Endothelial cell of umbilical vein (primary cell): ENCODE results near the gene GRID2. TPM values are rescaled to one million over a fixed set of nuclear protein-coding genes. Genes with fewer than 3 reads are reported as not detected.

Source experiments
- BruUV-seq: library from RNA; stranded (reverse); fragments of 400-500 nt; replicated peaks from 2 replicates; lab custom pipeline; 2021; lab: Mats Ljungman, UMichigan
- CTCF ChIA-PET: fragments of 300-600, 350-600 bp; sonication (Branson Sonifier 250); formaldehyde crosslinking; loops from one replicate; lab custom pipeline; 2021; ENCODE audit warnings: antibody characterized with exemption, inconsistent platforms; lab: Charles Lee
- POLR2A ChIA-PET: fragments of 300-600, 350-600 bp; sonication (Branson Sonifier 250); formaldehyde crosslinking; loops from one replicate; lab custom pipeline; 2021; ENCODE audit warnings: antibody characterized with exemption, inconsistent platforms; lab: Charles Lee
- DNase-seq: peaks from one replicate; pipeline ENCODE4 v3.0.0-alpha.2; 2011; ENCODE audit warnings: low read depth, low spot score
- FAIRE-seq: peaks from 2 replicates; lab custom pipeline; 2011; peaks lifted over from hg19 to GRCh38; lab: Jason Lieb, UNC
- H2AFZ ChIP-seq: 2 replicates; pipeline ENCODE4 v1.6.0; 2012; ENCODE audit warnings: low read depth, low read length, control low read depth, inconsistent platforms
- H3K27ac ChIP-seq: 2 replicates; pipeline ENCODE4 v1.5.1; 2011; ENCODE audit warnings: low read depth, mild to moderate bottlenecking, control low read depth, low read length, moderate library complexity; ENCODE audit not compliant: insufficient read depth
- H3K27me3 ChIP-seq, 2 experiments: 2 replicates each; pipeline versions ENCODE4 v1.6.0 to v1.6.1; 2011; ENCODE audit warnings: low read length in 2 of 2, mixed read lengths in 1 of 2; ENCODE audit not compliant: control insufficient read depth in 2 of 2, insufficient read depth in 2 of 2
- H3K36me3 ChIP-seq, 2 experiments: 2 replicates in 1 of 2; 3 replicates in 1 of 2; pipeline ENCODE4 v1.5.1; 2011; ENCODE audit warnings: low read length in 2 of 2, mild to moderate bottlenecking in 1 of 2, moderate library complexity in 1 of 2; ENCODE audit not compliant: control insufficient read depth in 2 of 2, insufficient read depth in 2 of 2; ENCODE audit errors: extremely low read depth in 1 of 2
- H3K4me1 ChIP-seq: 3 replicates; pipeline ENCODE4 v1.5.1; 2011; ENCODE audit warnings: mild to moderate bottlenecking, low read length; ENCODE audit not compliant: control insufficient read depth, insufficient read depth; ENCODE audit errors: extremely low read depth
- H3K4me2 ChIP-seq: 2 replicates; pipeline ENCODE4 v1.6.1; 2011; ENCODE audit warnings: low read length, control low read depth, mixed read lengths; ENCODE audit not compliant: insufficient read depth
- H3K4me3 ChIP-seq, 3 experiments: fragments of 200-600 bp in 1 of 3; sonication (generic), shearing (Covaris generic) in 1 of 3; replicated peaks in 1 of 3; 2 replicates each; pipeline ENCODE4 v1.5.1; 2011 to 2016; ENCODE audit warnings: control low read depth in 3 of 3, low read length in 3 of 3, mild to moderate bottlenecking in 2 of 3, inconsistent platforms in 1 of 3, low read depth in 1 of 3, moderate library complexity in 1 of 3; ENCODE audit not compliant: insufficient read depth in 1 of 3
- H3K79me2 ChIP-seq: 2 replicates; pipeline ENCODE4 v1.6.0; 2012; ENCODE audit warnings: low read length, inconsistent platforms; ENCODE audit not compliant: control insufficient read depth, insufficient read depth
- H3K9ac ChIP-seq: replicated peaks from 2 replicates; pipeline ENCODE3; 2011; ENCODE audit warnings: low read length, control low read depth; ENCODE audit not compliant: insufficient read depth; ENCODE audit errors: extremely low read depth
- H3K9me1 ChIP-seq: replicated peaks from 3 replicates; pipeline ENCODE4 v1.6.0; 2011; ENCODE audit warnings: mild to moderate bottlenecking, low read length; ENCODE audit not compliant: control insufficient read depth, insufficient read depth; ENCODE audit errors: extremely low read depth
- H3K9me3 ChIP-seq: replicated peaks from 2 replicates; pipeline ENCODE4 v1.5.1; 2012; ENCODE audit warnings: low read length, inconsistent platforms; ENCODE audit not compliant: control insufficient read depth, insufficient read depth
- H4K20me1 ChIP-seq: replicated peaks from 2 replicates; pipeline ENCODE3; 2011; ENCODE audit warnings: mild to moderate bottlenecking, low read length; ENCODE audit not compliant: control insufficient read depth, insufficient read depth; ENCODE audit errors: extremely low read depth
- CTCF ChIP-seq, 2 donors: IDR thresholded peaks; 1 replicate in 1 of 2; 2 replicates in 1 of 2; pipeline ENCODE4 v1.5.1; 2011; ENCODE audit warnings: low read length in 2 of 2, mild to moderate bottlenecking in 2 of 2, moderate library complexity in 2 of 2, control low read depth in 1 of 2, inconsistent platforms in 1 of 2, low read depth in 1 of 2; ENCODE audit not compliant: insufficient read depth in 1 of 2; ENCODE audit errors: extremely low read depth in 1 of 2
- EZH2 ChIP-seq: IDR thresholded peaks from 2 replicates; pipeline ENCODE4 v1.6.1; 2012; ENCODE audit warnings: borderline replicate concordance, low read depth, mild to moderate bottlenecking, moderate library complexity, low read length, inconsistent platforms; ENCODE audit not compliant: severe bottlenecking
- FOS ChIP-seq: IDR thresholded peaks from 2 replicates; pipeline ENCODE4 v1.6.1; 2011; ENCODE audit warnings: mild to moderate bottlenecking, low read length, moderate library complexity, borderline replicate concordance; ENCODE audit not compliant: insufficient read depth
- GATA2 ChIP-seq: IDR thresholded peaks from 2 replicates; pipeline ENCODE4 v1.7.0; 2011; ENCODE audit warnings: low read depth, mild to moderate bottlenecking, moderate library complexity, mixed read lengths, low read length; ENCODE audit not compliant: insufficient read length, insufficient read depth
- JUN ChIP-seq: IDR thresholded peaks from 2 replicates; pipeline ENCODE4 v1.6.1; 2011; ENCODE audit warnings: borderline replicate concordance, low read depth; ENCODE audit not compliant: insufficient read length, insufficient read depth
- MYC ChIP-seq: IDR thresholded peaks from one replicate; pipeline ENCODE4 v1.6.1; 2011; ENCODE audit warnings: mild to moderate bottlenecking, low read depth, low read length
- POLR2A ChIP-seq: IDR thresholded peaks from 2 replicates; pipeline ENCODE4 v1.6.1; 2012; ENCODE audit warnings: low read depth, mild to moderate bottlenecking, control low read depth, low read length
- POLR2AphosphoS5 ChIP-seq: IDR thresholded peaks from 2 replicates; pipeline ENCODE4 v1.6.1; 2012; ENCODE audit warnings: low read depth, mild to moderate bottlenecking, control low read depth, low read length, moderate library complexity; ENCODE audit not compliant: insufficient read depth
- dilution Hi-C: fragments of 300-500 bp; cut with MboI; formaldehyde crosslinking; loops from one replicate; pipeline ENCODE4 v1.15.0; 2019; ENCODE audit warnings: low sequenced_read_pairs; ENCODE audit not compliant: extremely low pct_ligation_motif_present
- intact Hi-C: fragments of 100-400 bp; cut with micrococcal nuclease; formaldehyde crosslinking; loops from one replicate; pipeline ENCODE4 v1.10.0; 2022
- polyA plus RNA-seq, 4 experiments: library from polyadenylated mRNA; depleted of rRNA in 3 of 4; stranded (reverse) in 3 of 4; unstranded in 1 of 4; fragments of >200 nt; gene quantifications; 2 replicates each; pipeline versions ENCODE4 v1.2.1 to v1.2.3, GENCODE V29; 2011 to 2012; ENCODE audit warnings: missing spikeins in 1 of 4
- total RNA-seq: library from RNA; stranded (reverse); gene quantifications from 2 replicates; pipeline ENCODE4 v1.2.3, GENCODE V29; 2021
- TF ChIP-seq, protein P1 (sequence below): IDR thresholded peaks from 2 replicates; pipeline ENCODE4 v1.6.1; 2011; ENCODE audit not compliant: insufficient read depth, insufficient read length

Gene GRID2
- total and polyA plus RNA-seq, 2 donors (not counting 3 experiments of a cell fraction or from before 2014, with no cell fraction given), result not detected

DNA sequence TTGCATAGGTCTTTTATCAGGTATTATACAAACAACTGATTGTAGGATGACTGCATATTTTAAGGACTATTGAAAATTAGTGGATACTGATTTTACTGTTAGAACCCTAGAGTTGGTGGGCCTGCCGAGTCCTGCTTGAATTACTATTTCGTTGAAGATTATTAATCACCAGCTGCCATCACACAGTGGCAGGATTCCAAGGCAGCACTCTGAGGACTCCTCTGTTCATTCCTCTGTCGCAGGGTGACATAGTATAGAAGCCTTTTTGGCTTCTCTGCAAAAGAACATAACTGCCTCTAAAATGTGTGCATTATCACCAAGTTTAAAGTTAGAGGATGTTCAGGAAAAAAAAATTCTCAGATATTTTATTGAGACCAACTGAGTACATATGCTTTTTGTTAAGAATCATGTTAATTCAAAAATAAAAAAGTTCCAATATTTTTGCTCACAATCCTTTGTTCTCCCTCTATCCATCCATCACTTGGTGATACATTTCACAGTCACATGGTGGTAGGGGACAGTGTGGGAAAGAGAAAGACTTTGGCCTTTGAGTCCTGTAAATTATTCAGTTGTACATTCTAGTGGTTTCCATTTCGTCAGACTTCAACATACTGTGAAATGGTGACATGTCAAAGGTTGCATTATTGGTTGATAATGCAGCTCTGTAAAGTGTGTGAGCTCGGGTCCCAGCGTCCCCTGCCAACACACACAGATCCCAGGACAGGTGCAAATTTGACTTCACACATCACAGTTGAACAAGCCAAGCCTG, 332.5 kb downstream of the GRID2 start:
- POLR2A ChIA-PET, result no interaction called here
- Histone ChIP-seq H3K9me1 (no peaks in the 10 kb centered on the region), H3K27ac (no peak overlapping the region)

More for the DNA sequence above, 332.5 kb downstream of the GRID2 start:
- no peak for DNase-seq
- H3K27me3 ChIP-seq, result no peaks in the 10 kb centered on the region
- H3K9me3 ChIP-seq, result no peaks in the 10 kb centered on the region
- TF ChIP-seq GATA2 (no peak), FOS (no peak), JUN (no peak), POLR2A (no peak), EZH2 (no peak), POLR2AphosphoS5 (no peak), CTCF (IDR thresholded peaks at IDR 0.05; ENCODE audit: extremely low read depth in 1 of 2, insufficient read depth in 1 of 2, low read depth in 1 of 2, low read length in 2 of 2) (no peak), MYC (no peak)
- TF ChIP-seq, protein P1, sequence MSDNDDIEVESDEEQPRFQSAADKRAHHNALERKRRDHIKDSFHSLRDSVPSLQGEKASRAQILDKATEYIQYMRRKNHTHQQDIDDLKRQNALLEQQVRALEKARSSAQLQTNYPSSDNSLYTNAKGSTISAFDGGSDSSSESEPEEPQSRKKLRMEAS, result no peak
- H2AFZ ChIP-seq, result no peak overlapping the region
- no TSS peak for BruUV-seq
- no peak overlapping the region for H3K4me2 ChIP-seq
- FAIRE-seq, result no peak
- H3K79me2 ChIP-seq, result no peaks in the 10 kb centered on the region
- dilution Hi-C loops (no loop called here), intact Hi-C loops (no loop called here)
- no peaks in the 10 kb centered on the region for H3K4me1 ChIP-seq
- H3K4me3 ChIP-seq, result no peak overlapping the region
- no peaks in the 10 kb centered on the region for H4K20me1 ChIP-seq
- no peak overlapping the region for H3K9ac ChIP-seq
- no peaks in the 10 kb centered on the region for H3K36me3 ChIP-seq
- CTCF ChIA-PET, result no interaction called here
